DMS153 (cell line): ENCODE results near the gene SYCE3.
"Not testable (repeated sequence)": the region's sequence is repeated elsewhere in the genome, so short reads cannot be mapped to it uniquely, and the experiment has no call there.

Source experiments
- DNase-seq: peaks from one replicate; lab custom pipeline; 2025; lab: John Stamatoyannopoulos, UW

SYCE3 gene

GRCh38 chr22:50548921-50549790, 13.6 kb downstream of the SYCE3 start:
- DNase-seq = no peak

GRCh38 chr22:50548040-50548920, 14.4 kb downstream of the SYCE3 start:
- DNase-seq = no peak

GRCh38 chr22:50547263-50547985, 15.3 kb downstream of the SYCE3 start:
- no peak for DNase-seq

- DNase-seq = no peak
These were observed 16.1 kb downstream of the SYCE3 start for GRCh38 chr22:50546326-50547262.

- no peak for DNase-seq
These were observed 17.0 kb downstream of the SYCE3 start, which contains the start of gene KLHDC7B for GRCh38 chr22:50545522-50546325. KLHDC7B (plus strand) TSS chr22:50545899; CDS start chr22:50546244, 345 bp downstream.

- DNase-seq = no peak
These were observed 17.9 kb downstream of the SYCE3 start for GRCh38 chr22:50544746-50545253.

GRCh38 chr22:50544078-50544745, 18.5 kb downstream of the SYCE3 start:
- peak; percentile 68 for DNase-seq

- DNase-seq = no peak
These were observed 20.2 kb downstream of the SYCE3 start for GRCh38 chr22:50542416-50542927.

- not testable (repeated sequence) for DNase-seq
These were observed 21.1 kb downstream of the SYCE3 start for GRCh38 chr22:50541667-50542026.

GRCh38 chr22:50540381-50540780, 22.3 kb downstream of the SYCE3 start:
- DNase-seq = no peak

GRCh38 chr22:50537765-50538164, 25.0 kb downstream of the SYCE3 start:
- no peak for DNase-seq

- DNase-seq = no peak
These were observed 26.5 kb downstream of the SYCE3 start for GRCh38 chr22:50536226-50536625.

GRCh38 chr22:50535113-50535512, 27.6 kb downstream of the SYCE3 start:
- no peak for DNase-seq

GRCh38 chr22:50533856-50534711, 28.6 kb downstream of the SYCE3 start:
- not testable (repeated sequence) for DNase-seq

GRCh38 chr22:50532824-50533796, 29.6 kb downstream of the SYCE3 start:
- no peak for DNase-seq

GRCh38 chr22:50531962-50532674, 30.6 kb downstream of the SYCE3 start:
- DNase-seq = peak; percentile 24
